Measurements from ENCODE around the gene ZBP1.

The ZBP1 gene

DNA sequence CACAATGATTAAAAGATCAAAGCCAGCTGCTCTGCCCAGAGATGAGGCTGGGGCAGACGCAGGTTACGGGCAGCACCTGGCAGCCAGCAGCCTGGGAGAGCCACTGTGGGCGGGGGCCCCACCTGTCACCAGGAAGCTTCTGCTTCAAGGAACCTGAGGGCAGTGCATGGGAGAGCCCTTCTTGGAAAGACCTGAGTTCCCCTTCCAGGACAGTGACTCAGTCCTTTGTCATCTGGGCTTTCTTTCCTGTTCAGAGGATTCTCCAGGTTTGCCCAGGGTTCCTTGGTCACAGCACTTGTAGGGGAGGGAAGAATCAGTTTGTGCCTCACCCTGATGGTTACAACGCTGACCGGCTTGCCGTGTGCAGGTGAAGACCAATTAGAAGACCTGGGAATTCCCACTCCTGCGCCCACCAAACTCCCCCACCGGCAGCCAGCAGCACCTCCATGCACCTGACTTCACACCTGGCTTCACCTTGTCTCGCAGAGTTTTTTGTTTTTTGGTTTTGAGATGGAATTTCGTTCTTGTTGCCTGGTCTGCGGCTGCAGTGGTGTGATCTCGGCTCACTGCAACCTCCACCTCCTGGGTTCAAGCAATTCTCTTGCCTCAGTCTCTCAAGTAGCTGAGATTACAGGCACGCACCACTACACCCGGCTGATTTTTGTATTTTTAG lies 2.0 kb downstream of the ZBP1 start:
- no peak for DNase-seq (ENCODE audit: low read depth in 2 of 2)

- no peak for DNase-seq (ENCODE audit: low read depth in 2 of 2)
Observed at GRCh38 chr20:57617079-57617795, 3.0 kb downstream of the ZBP1 start.

GRCh38 chr20:57616143-57616951 lies 3.9 kb downstream of the ZBP1 start:
- DNase-seq (ENCODE audit: low read depth in 2 of 2), result no peak

DNA sequence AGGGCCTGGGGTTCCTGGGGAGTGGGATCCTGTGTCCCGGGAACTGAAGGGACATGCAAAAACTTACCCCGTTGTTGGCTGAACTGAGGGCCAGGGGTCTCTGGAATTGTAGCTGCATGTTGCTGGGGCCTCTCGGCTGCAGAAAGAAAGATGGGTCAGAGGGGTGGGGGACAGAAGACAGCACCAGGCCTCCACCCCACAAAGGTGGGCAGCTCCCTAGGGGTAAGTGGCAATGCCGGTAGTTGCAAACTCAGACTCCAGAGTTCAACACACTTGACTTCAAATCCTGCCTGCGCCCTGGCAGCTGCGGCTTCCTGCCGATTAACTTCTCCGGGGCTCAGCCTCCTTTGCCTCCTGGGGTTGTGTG lies 4.8 kb downstream of the ZBP1 start:
- no peak for DNase-seq (ENCODE audit: low read depth in 2 of 2)

- no peak for DNase-seq (ENCODE audit: low read depth in 2 of 2)
Observed at GRCh38 chr20:57614490-57615444, 5.5 kb downstream of the ZBP1 start.

DNA sequence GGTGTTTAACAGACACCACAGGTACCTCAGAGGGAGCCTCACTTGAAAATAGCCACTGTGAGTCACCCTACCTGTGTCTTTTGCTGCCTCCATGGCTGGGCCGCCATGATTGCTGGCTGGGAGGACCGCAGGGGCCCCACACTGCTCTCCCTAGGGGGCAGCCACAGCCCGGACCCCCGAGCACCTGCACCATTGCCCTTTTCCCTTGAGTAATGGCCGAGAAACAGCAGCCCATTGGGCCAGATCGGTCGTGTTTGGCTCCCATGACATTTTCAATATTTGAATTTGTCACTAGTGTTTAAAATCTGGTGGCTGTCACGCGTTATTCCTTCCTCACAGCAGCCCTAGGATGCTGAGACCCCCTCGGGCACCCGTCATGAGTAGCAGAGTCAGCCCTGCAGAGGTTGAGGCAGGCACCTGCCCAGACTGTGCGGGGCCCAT lies 6.7 kb downstream of the ZBP1 start:
- no peak for DNase-seq (ENCODE audit: low read depth in 2 of 2)

DNA sequence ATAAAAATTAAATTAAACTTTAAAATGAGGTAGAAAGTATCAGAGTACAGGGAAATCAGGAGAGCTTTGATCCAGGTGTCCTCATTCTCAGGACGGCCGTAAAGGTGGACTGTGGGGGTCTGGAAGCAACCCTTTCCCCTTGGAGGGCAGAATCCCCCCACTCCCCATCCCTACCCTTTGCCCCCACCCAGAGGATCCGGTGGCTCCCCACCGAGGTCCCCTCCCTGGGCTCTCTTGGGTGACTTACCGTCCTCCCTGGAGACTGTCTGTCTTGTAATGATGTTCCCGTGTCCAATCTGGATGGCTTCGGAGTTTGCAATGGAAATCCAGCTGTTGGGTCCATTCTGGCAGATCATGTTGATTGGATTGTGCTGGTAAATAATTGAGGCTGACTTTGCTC lies 7.3 kb downstream of the ZBP1 start:
- no peak for DNase-seq (ENCODE audit: low read depth in 2 of 2)

- no peak for DNase-seq (ENCODE audit: low read depth in 2 of 2)
Observed at GRCh38 chr20:57612436-57612835, 7.8 kb downstream of the ZBP1 start.

DNA sequence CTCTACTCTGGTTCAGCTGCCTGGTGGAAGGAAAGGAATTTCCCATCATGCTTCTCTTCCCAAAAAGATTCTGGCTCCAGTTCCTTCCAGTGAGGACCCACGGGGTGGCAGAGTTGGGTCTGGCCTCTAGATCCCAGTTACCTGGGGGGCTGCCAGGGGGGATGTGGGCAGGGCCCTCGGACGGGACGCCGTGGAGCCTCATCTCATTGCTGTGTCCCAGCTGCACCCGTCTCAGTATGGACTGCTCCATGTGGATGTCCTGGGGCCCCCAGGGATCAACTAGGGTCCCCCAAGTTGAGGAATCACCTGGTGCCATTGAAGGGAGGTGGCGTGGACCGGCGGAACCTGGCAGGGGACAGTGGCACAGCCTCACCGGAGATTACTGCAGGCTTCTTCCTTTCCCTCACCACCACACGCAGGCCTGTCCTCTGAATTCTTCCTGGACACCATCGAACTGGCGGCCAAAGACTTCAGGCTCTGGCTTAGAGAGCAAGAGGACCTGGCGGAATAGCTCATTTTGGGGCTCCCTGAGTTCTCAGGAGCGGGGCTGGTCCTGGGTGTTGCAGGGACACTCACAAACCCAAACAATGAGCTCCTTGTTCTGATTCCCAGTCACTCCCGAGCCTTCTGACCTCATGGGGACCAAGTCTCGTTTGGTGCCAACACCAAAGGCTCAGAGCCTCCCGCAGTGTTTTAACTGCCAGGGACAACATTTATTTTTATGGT lies 8.5 kb downstream of the ZBP1 start:
- no peak for DNase-seq (ENCODE audit: low read depth in 2 of 2)

DNA sequence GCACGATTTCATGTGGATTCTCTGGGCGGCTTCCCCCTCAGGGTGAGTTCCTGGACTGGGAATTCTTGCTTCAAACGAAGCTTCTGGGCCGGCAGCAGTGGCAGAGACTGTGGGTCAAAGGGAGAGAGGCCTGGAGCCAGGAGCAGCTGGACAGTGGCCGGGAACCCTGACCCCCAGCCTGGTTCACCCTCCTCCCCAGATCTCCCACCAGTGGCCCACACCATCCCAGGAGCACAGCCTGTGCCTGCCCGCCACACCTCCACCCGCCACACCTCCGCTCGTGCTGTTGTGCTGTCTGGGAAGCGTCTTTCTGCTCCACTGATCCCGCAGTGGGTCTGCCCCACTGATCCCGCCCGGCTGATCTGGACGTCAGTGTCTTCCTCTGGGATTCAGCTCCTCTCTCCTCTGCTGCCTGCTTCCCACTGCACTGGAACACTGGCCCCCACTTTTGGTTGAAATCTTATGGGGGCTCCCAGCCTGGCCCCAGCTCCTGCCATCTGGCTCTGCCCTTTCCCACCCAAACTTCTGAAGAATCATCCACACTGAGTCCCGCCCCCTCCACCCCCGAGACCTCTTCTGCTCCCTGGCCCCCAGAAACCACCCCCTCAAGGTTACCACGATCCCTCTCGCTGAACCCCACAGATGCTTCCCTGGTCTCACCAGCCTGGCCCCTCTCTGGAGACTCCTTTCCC lies 9.8 kb downstream of the ZBP1 start:
- no peak for DNase-seq (ENCODE audit: low read depth in 2 of 2)

DNA sequence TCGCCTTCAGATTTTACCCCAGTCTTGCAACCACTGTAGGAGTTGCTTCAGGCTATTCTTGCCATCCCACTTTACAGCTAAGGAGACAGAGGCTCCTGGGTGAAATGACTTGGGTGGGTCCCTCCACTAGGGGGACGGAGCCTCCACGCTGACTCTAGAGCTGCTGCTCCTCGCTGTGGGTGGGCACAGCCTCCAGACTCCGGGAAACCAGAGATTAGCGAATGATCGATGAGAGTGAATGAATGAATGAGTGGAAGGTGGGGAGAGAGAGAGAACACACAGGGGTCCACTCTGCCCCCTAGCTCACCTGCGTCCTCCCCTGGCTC lies 10.4 kb downstream of the ZBP1 start:
- DNase-seq (ENCODE audit: low read depth in 2 of 2), result no peak

GRCh38 chr20:57609086-57609841 lies 11.0 kb downstream of the ZBP1 start:
- no peak for DNase-seq (ENCODE audit: low read depth in 2 of 2)

GRCh38 chr20:57608516-57608915 lies 11.7 kb downstream of the ZBP1 start:
- DNase-seq (ENCODE audit: low read depth in 2 of 2), result no peak

- DNase-seq (ENCODE audit: low read depth in 2 of 2), result no peak
Observed at GRCh38 chr20:57605878-57606277, 14.3 kb downstream of the ZBP1 start.

GRCh38 chr20:57605045-57605444 lies 15.2 kb downstream of the ZBP1 start:
- no peak for DNase-seq (ENCODE audit: low read depth in 2 of 2)

DNA sequence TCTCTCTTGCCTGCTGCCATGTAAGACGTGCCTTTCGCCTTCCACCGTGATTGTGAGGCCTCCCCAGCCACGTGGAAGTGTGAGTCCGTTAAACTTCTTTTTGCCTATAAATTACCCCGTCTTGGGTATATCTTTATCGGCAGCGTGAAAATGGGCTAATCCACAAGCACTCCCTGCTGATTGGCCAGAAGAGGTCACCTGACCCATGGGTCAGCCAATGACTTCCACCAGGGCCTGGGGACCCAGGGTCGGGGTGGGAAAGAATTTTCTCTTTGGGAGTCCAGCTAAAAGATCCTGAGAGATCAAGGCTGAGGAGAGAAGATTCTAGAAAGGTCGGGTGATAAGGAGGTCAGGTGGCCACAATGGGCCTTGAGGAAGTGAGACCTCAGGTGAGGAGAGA lies 17.1 kb downstream of the ZBP1 start:
- no peak for DNase-seq (ENCODE audit: low read depth in 2 of 2)

- no peak for DNase-seq (ENCODE audit: low read depth in 2 of 2)
Observed at GRCh38 chr20:57601737-57602136, 18.5 kb downstream of the ZBP1 start.

- no peak for DNase-seq (ENCODE audit: low read depth in 2 of 2)
Observed at GRCh38 chr20:57601211-57601570, 19.0 kb downstream of the ZBP1 start.

- DNase-seq (ENCODE audit: low read depth in 2 of 2), result no peak
Observed at GRCh38 chr20:57600320-57601210, 19.7 kb downstream of the ZBP1 start.

Data from stimulated activated CD4-positive, alpha-beta T cell treated with anti-CD3 and anti-CD28 coated beads, Interleukin-15, amount 100 ng/mL, for 48 hours (primary cell).